ENCODE data around the gene RPLP2. TPM values are rescaled to one million over a fixed set of nuclear protein-coding genes. Genes with fewer than 3 reads are reported as not detected.

The RPLP2 gene
- total and polyA plus RNA-seq, 2 donors (not counting 1 experiment from before 2014, with no cell fraction given) = 525 to 3,947 TPM

DNA sequence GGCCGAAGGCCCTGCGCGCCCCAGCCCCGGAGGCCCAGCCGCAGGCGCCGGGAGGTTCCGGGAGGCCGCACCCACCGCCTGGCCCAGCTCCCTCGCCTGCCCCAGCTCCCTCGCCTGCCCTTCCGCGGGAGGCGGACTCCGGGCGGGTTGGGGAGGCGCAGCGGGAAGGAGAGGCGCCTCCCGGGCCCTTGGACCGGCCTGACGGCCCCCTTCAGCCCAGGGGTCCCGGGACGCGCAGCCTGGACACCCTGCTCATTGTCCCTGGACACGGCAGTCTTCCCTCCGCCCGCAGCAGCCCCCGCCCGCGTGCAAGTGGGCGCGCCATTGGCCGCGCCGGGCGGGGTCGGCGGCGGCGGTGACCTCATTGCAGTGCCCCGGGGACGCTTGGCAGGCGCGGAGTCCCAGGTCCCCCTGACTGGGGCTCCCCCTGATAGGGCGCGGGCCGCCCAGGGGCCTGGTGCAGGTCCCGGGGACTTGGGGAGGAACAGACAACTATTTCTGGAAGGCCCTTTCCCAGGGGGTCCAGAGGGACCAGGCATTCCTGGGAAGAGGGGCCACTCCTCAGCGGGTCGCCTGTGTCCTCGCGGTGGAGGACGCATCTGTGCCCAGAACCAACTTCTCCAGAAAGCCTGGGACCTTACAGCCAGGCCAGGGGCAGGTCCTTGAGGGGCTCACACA is 23.5 kb downstream of the RPLP2 start:
- Histone ChIP-seq H3K4me3 (ENCODE audit: control extremely low read depth in 1 of 5, extremely low read depth in 1 of 5, insufficient read depth in 1 of 5, low read depth in 2 of 5, low read length in 4 of 5) (peak overlapping the region in 4 of 5 experiments; percentile 31 to 58 (median 54)), H3K27me3 (replicated peaks in 1 of 4; ENCODE audit: control extremely low read depth in 1 of 4, control insufficient read depth in 3 of 4, insufficient read depth in 4 of 4, low read length in 3 of 4) (peaks cover 0 to 56% (median 18%) of the 10 kb centered on the region in 4 experiments), H2AFZ (ENCODE audit: insufficient read depth, low read depth, low read length, poor library complexity, severe bottlenecking) (peak overlapping the region; percentile 49), H3K36me3 (replicated peaks in 1 of 2; ENCODE audit: control extremely low read depth in 1 of 2, control insufficient read depth in 1 of 2, extremely low read depth in 1 of 2, insufficient read depth in 2 of 2, low read length in 1 of 2) (peaks cover 0 to 5% of the 10 kb centered on the region in 2 experiments), H4K20me1 (ENCODE audit: control insufficient read depth, insufficient read depth, low read length, poor library complexity, severe bottlenecking) (peaks cover 58% of the 10 kb centered on the region), H3K27ac (ENCODE audit: low read length in 2 of 2) (no peak overlapping the region), H3K9me3 (ENCODE audit: control extremely low read depth in 1 of 3, control insufficient read depth in 2 of 3, insufficient read depth in 1 of 3, low read length in 2 of 3) (peaks cover 0 to 12% (median 0%) of the 10 kb centered on the region in 3 donors), H3K79me2 (ENCODE audit: control insufficient read depth, insufficient read depth, low read length) (no peaks in the 10 kb centered on the region), H3K4me2 (replicated peaks; ENCODE audit: low read depth, low read length, poor library complexity, severe bottlenecking) (peak overlapping the region; percentile 88), H3K9ac (ENCODE audit: low read length) (peak overlapping the region; percentile 51), H3K4me1 (ENCODE audit: control insufficient read depth in 2 of 2, insufficient read depth in 2 of 2, low read length in 2 of 2) (peaks cover 50 to 57% of the 10 kb centered on the region in 2 donors)
- DNase-seq (peak; percentile 63), ATAC-seq (ENCODE audit: low read depth) (peak; percentile 23)
- Mint-ChIP-seq H3K27me3 (peaks cover 7% of the 10 kb centered on the region), H3K27ac (no peak overlapping the region), H3K9me3 (ENCODE audit: insufficient read depth) (no peaks in the 10 kb centered on the region), H3K4me3 (peak overlapping the region; percentile 71), H3K4me1 (peaks cover 39% of the 10 kb centered on the region)
- 2% methylated on average over 55 of the region's 55 CpGs for WGBS (ENCODE audit: insufficient coverage)
- POLR2A ChIA-PET = interaction anchor here (0.5 to 6.4 kb wide), 8 partner anchors 10 to 220 kb away, joined by 3 to 57 read pairs (median 4); partner anchors contain the start of genes PNPLA2, POLR2L and TSPAN4
- intact Hi-C loops (cut with micrococcal nuclease) = loop anchor here (1.0 kb wide), 1 partner anchor 9 kb away; the partner anchor contains the start of genes POLR2L and TSPAN4
- CTCF ChIA-PET = interaction anchor here (0.5 to 2.1 kb wide), 3 partner anchors 10 to 1000 kb away, joined by 3 to 6 read pairs (median 3); partner anchors contain the start of gene TSPAN4
- TF ChIP-seq, protein P1, sequence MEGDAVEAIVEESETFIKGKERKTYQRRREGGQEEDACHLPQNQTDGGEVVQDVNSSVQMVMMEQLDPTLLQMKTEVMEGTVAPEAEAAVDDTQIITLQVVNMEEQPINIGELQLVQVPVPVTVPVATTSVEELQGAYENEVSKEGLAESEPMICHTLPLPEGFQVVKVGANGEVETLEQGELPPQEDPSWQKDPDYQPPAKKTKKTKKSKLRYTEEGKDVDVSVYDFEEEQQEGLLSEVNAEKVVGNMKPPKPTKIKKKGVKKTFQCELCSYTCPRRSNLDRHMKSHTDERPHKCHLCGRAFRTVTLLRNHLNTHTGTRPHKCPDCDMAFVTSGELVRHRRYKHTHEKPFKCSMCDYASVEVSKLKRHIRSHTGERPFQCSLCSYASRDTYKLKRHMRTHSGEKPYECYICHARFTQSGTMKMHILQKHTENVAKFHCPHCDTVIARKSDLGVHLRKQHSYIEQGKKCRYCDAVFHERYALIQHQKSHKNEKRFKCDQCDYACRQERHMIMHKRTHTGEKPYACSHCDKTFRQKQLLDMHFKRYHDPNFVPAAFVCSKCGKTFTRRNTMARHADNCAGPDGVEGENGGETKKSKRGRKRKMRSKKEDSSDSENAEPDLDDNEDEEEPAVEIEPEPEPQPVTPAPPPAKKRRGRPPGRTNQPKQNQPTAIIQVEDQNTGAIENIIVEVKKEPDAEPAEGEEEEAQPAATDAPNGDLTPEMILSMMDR (IDR thresholded peaks at IDR 0.05) = peak; percentile 11
- TF ChIP-seq EZH2 (IDR thresholded peaks at IDR 0.05; ENCODE audit: borderline replicate concordance, insufficient read depth, low read depth, low read length, poor library complexity, severe bottlenecking) = no peak
